GM19438 (cell line): ENCODE data around the gene MED27.

Source experiments
- ATAC-seq: cut with Tn5 transposase; IDR thresholded peaks from one replicate; pipeline ENCODE4 v1.9.1; 2021; ENCODE audit warnings: low read depth; ENCODE audit not compliant: unreplicated experiment

The MED27 gene

DNA sequence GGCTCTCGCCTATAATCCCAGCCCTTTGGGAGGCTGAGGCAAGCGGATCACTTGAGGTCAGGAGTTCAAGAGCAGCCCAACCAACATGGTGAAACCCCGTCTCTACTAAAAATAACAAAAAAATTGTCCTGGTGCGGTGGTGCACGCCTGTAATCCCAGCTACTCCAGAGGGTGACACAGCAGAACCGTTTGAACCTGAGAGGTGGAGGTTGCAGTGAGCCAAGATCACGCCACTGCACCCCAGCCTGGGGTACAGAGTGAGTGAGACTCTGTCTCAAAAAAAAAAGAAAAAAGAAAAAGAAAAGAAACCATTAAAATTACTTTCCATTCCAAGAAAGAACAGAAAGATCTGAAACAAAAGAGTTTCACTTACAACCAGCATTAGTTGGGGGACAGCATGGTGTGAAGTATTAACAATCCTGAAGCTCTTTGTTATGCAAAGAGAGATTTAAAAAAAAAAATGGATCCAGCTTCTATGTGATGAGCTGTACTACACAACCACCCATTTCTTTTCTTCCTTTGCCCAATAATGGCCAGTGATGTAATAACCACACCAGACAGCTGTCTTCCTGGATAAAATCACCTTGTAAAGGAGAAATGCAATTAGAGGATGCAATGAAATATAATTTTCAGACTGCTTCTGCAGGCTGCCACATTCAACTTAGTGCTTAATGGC is 76.9 kb downstream of the MED27 start:
- no peak for ATAC-seq

DNA sequence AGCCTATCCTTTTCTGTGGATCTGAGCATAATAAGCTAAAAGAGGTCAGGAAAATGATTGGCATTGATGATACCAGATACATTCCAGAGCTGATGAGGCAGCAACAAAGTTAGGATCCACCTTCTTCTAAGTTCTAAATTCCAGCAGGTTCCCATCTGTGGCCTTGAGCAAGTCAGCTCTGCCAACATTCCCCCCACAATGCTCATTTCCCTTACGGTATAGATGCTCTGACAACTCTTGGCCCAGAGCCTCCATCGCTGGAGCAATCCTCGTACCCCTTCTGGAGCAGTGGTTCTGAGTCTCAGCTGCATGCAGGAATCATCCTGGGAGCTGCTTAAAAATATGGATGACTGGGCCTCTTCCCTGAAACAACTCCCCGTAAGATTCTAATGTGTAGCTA is 78.1 kb downstream of the MED27 start:
- ATAC-seq, result no peak

DNA sequence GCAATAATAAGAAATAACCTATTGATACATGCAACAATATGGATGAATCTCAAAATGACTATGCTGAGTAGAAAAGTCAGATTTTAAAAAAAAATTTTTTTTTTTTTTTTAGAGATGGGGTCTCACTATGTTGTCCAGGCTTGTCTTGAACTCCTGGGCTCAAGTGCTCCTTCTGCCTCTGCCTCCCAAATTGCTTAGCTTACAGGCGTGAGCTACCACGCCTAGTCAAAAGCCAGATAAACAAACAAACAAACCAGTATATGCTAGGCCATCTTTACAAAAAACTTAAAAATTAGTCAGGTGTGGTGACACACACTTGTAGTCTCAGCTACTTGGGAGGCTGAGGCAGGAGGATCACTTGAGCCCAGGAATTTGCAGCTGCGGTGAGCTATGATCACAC is 79.0 kb downstream of the MED27 start:
- no peak for ATAC-seq

DNA sequence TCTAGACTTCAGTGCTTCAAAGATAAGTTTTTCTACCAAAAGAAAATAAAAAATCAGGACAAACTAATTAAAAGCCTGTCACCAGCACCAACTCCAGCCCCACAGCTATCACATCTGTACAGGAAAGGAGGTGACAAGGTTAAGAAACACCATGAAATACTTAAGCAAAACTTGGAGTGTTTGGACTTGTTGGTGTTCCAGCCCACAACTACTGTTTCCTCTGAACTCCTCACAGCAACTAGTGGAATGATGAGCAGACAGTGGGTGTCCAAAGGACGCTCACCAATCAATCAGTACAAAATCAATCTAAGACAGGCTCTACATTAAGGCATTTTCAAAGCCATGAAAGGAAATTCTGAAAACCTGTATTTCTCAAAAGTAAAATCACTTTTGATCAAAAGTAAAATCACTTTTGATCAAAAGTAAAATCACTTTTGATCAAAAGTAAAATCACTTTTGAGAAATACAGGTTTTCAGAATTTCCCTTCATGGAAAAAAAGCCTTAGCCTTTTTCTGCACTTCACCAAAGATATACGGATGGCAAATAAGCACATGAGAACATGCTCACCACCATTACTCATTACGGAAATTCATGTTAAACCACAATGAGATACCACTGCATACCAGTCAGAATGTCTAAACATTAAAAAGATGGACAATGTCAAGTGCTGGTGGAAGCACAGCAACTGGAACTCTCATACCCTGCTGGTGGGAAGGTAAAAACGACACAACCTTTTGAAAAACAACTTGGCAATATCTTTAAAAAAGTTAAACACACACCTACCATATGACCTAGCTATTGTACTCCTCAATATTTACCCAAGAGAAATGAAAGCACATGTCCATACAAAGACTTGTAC is 79.7 kb downstream of the MED27 start:
- no peak for ATAC-seq

DNA sequence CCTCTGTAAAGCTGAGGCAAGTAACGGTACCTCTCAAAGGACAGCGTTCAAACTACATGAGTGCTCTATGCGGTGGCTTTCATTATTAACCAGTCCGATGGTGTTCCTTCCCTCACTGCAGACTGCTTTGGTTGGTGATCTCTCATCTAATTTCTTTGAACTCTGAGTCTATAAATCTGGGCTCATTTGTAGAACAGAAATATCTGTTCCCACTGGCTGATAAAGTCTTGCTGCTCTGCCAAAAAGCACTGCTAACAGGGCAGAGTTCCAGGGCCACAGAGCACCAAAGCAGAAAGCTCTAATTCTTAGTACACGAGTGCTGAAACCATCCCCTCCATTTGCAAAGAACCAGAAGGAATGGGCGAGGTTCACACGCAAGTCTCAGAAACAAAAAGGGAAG is 81.9 kb downstream of the MED27 start:
- ATAC-seq, result no peak

DNA sequence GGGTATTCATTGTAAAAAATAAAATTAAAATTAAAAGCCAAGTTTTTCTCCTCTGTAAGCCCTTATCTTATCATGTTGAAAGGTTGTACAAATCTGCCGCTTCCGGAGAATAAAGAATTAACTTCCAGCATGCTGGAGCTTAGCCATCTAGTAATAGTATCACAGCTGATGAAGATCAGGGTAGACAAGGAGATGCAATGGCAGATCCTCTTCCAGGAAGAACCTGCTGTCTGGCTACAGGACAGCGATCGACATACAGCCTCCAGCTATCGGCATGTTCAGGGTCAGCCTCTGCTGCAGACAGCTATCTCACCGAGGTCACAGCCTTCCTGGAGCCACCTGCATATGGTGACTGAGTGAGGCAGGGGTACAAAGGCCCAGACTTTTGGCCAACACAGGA is 82.6 kb downstream of the MED27 start:
- no peak for ATAC-seq

DNA sequence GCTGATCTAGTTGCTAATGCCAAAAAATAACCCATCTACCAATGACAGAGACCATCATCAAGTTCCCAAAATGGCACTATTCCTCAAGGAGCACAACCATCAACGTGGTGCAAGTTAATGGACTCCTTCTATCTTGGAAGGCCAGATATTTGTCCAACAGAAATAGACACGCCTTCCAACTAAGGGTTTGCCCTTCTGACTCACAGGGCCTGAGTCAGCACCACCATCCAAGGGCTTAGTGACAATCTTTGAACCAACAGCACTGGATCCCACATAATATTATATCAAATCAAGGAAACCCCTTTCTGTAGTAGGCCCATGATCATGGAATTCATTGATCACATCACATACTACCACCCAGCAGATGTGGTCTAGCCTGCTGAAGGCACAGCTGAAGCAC is 84.3 kb downstream of the MED27 start:
- no peak for ATAC-seq

DNA sequence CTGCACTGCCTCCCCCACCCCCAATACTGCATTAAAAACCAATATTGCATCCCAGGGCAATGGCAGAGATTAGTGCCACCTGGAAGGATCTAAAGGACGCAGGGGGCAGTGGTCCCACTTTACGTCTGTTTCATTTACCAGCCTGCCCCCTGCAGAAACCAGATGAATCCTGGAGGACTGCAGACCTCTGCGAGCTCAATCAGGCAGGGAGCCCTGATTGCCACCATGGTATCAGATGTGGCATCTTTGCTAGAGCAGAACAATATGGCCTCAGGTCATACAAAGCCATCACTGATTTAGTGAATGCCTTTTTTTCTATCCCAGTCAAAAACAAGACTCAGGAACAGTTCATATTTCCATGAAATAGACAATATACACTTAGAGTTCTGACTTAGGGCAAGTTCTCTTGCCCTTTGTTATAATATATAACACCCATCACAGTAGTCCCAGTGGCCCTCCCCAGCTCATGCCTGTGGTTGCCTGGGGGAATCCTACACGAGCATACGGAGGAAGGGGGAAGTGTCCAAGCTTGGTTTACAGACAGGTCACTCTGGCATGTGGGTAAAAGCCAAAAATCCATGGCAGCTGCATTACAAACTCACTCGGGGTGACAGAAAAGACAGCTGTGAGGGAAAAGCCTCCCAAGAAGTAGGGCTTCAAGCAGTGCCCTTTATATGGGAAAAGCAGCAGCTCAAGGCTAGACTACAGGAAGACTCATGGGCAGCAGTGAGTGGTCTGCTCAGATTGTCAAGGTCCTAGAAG is 85.1 kb downstream of the MED27 start:
- no peak for ATAC-seq

DNA sequence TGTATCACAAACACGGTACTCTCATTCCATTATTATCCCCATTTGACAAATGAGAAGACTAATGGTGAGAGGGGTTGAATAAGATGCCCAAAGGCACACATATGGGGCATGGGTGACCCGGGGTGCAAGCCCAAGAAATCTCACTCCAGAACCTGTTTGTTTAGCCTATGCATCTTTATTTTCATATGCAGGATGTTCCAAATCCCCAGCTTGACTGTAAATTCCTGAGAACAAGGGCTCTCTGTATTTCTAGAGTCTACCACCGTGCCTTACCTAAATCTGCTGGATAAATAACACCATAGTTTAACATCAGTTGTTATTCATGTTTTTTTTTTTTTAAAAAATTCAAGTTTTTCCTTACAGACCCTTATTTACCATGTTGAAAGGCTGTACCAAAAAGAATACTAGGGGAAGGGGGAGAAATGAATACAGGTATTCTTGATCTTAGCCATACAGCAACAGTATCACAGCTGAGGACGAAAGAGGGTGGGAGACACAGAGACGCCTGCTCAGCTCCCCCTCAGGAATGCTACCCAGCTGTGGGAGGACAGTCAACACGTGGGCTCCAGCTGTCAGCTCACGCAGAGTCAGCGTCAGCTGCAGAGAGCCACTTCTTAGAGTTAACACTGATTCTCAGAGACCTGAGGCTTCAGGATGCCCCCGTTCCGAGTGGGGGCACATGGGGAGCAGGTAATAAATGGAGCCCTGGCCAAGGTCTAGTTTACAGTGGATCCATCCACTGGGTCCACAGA is 86.6 kb downstream of the MED27 start:
- ATAC-seq, result no peak

DNA sequence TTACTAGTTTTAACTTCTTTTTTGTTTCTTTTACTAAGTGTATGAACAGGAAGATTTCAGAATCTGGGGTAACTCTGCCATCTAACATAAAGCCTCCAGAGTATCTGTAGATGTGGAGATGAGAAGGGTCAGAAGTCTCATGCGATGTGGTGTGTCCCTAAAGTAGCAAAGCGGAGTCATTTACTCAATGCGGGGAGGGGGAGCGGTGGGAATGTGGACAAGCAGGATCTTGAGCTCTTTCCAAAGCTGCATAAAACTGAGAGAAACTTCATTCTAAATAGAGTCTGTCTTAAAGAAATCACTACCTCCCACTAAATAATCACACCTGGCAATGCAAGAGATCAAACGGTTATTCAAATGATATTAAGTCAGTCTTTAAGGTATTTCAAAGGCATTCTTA is 92.4 kb downstream of the MED27 start:
- ATAC-seq, result no peak

DNA sequence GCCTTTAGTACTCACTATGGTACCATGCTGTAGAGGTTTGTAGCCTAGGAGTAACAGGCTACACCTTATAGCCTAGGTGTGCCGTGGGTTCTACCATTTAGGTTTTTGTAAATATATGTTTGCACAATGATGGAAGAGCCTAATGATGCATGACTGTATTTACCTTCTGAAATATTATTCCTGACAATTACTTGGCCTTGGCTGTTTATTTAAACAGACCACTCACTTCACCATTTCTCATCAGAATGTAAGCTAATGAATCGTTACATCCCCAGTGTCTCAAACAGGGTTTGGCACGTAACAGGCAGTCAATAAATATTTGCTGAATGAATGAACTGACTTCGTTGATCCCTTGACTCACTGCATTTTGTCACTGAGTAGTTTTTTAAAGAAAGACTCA is 93.1 kb downstream of the MED27 start:
- ATAC-seq, result no peak

DNA sequence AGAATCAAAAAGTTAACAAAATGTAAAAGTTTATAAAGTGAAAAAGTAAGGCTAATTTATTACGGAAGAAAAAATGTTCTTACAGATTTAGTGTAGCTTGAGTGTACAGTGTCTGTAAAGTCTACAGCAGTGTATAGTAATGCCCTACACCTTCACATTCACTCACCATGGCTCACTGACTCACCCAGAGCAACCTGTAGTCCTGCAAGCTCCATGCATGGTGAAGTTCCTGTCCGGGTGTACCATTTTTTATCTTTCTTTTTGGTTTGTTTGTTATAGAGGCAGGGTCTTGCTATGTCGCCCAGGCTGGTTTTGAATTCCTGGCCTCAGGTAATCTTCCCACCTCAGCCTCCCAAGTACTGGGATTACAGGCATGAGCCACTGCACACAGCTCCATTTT is 93.6 kb downstream of the MED27 start:
- no peak for ATAC-seq

DNA sequence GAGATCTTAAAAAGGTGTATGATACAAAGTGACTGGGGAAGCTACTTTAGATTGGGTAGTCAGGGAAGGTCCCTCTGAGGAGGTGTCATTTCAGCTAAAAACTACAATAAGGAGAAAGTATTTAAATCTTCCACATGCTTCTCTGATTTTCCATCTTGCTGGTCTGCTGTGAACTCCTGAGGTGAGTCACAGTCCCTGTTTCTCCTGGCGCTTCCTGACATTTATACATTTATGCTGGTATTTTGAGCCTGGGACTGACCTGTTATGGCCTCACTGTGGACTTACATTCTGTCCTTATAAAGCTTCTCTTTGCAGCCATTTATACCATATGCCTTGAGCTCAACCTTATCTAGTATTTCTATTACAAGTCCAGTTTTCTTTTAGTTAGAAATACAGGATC is 95.1 kb downstream of the MED27 start:
- ATAC-seq, result no peak

DNA sequence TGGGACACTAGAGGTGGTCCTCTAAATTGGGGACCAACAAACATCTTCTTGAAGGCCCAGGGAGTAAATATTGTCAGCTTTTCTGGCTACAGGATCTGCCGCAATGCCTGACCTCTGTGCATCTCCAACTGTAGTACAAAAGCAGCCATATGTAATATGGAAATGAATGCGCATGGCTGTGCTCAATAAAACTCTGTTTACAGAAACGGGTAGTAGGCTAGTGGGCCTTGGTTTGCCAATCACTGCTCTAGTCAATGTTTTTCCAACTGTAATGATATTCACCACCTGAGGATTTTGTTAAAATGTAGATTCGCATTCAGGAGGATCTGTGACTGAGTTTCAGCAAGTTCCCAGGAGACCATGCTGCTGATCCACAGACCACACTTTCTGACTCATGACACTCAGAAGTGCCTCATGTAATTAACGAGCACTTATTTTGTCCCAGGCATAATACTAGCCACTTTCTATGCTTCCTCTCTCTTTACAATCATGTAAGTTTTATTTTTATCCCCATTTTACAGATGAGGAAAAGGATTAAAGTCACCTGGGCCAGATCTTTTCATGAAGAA is 96.9 kb downstream of the MED27 start:
- no peak for ATAC-seq

DNA sequence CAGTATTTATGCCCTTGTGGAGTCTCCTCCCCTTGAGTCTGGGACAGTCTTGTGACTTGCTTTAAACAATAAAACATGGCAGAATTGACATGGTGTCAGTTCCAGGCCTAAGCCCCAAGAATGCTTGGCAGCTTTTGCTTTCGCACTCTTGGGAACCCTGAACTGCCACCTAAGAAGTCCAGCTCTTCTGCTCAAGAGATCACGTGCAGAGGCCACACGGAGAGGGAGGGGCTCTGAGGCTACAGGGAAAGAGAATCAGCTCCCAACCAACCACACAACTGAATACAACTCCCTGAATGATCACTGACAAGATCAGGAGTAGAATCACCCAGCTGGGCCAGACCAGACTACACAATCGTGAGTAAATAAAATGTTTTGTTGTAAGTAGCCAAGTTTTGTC is 97.6 kb downstream of the MED27 start:
- no peak for ATAC-seq

DNA sequence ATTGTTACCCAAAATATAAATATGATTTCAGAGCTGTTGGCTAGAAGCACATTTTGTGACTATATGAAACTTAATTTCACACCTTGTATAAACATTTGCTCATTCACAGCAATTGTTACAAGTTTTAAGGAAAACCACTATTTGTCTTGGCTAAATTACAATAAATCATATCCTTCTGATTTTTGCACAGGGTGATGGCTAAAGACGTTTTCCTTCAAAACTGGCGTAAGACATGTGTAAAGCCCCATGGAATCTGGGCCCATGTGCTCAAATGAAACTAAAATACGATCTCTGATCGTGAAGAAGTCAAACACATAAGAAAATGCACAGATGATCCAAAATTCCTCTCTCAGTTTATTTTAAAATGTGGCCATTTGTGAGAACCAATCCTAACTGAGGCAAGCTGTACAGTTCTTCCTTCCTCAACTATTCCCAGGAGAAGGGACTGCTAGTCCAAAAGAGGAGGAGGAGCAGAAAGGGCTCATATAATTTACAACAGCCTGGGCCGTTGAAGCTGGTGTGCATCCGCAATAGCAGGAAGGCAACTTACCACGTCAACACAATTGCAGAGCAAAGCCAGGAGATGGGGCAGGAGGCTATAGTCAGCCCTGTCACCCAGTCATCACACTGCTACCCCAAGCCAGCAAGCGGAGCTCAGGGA is 98.4 kb downstream of the MED27 start:
- no peak for ATAC-seq

DNA sequence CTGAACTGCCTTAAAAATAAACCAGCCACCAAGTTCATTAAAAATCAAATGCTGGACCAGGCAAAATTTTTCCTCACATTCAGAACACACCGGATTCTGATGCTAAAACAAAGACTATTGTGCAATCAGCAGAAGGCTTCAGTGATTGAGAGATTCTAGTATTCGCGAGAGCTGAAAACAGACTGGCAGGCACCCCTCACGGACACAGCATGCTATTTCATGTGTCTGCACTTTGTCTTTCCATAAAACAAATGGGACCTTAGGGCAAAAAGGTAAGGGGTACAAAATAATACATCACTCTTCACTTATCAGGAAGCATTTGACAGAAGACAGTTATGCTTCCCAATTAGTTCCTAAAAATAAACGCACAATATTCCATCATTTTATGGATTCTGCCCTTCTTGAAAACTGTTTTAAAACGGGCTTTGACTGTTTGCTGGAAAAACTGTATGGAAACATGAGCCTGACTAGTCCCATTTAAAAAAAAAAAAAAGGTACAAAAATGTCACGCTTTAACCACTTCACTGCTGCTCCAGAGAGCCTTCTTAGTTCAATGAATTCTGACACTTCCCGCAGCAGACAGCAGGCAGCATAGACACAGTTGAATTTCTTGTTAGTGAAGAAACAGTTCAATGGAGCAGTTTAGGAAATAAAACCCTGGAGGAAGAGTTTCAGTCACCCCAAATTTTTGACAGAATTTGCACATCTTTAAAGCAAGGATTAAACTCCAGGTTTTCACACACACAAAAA is 99.2 kb downstream of the MED27 start:
- no peak for ATAC-seq

DNA sequence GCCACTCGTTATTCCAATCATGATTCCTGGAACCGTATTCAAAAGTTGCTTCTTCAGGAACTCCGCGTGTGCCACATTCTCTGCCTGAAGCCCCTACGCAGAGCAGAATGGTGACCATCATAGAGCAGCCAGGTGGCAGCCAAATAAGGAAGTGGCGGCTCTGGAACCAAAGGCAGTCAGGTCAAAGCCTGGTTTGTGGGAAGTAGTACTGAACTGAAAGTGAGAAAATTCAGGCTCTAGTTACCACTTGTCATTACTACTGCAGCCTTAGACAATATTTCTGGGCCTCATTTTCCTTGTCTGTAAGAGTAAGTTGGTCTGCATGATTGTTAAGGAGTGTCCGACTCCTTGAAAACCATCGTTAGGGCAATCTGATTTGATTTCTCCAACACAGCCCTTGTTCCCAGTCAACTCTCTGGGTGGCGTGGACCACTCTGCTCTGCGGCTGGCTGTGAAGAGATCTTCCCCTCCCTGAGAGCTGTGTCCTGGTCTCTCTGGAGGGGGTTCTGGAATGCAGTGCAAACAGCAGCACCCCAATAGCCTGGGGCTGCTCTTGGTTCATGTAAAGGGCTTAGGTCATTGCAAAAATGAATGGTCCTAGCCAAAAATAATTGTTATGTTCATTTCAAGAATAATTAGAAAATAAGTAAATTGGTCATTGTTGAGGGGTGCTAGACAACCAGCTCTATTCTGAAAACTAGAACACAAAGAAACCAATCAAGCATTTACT is 102.4 kb downstream of the MED27 start:
- no peak for ATAC-seq
